CMK (cell line): ENCODE results near the gene GFPT1.

Source experiments
- DNase-seq: peaks from one replicate; pipeline ENCODE4 v3.0.0-alpha.2; 2010; ENCODE audit warnings: low read depth

GFPT1 gene

GRCh38 chr2:69291004-69291650 lies 95.9 kb downstream of the GFPT1 start:
- no peak for DNase-seq

- DNase-seq = no peak
Measured at GRCh38 chr2:69288429-69288828, 98.6 kb downstream of the GFPT1 start.

- no peak for DNase-seq
Measured at GRCh38 chr2:69287544-69287943, 99.5 kb downstream of the GFPT1 start.

GRCh38 chr2:69285379-69285894 lies 101.6 kb downstream of the GFPT1 start:
- DNase-seq = no peak

- DNase-seq = no peak
Measured at GRCh38 chr2:69280796-69281412, 106.1 kb downstream of the GFPT1 start.

- no peak for DNase-seq
Measured at GRCh38 chr2:69279931-69280681, 106.9 kb downstream of the GFPT1 start.

GRCh38 chr2:69279211-69279610 lies 107.8 kb downstream of the GFPT1 start:
- no peak for DNase-seq

- DNase-seq = no peak
Measured at GRCh38 chr2:69278366-69278765, 108.7 kb downstream of the GFPT1 start.

GRCh38 chr2:69275490-69275889 lies 111.5 kb downstream of the GFPT1 start:
- DNase-seq = no peak

GRCh38 chr2:69272803-69273471 lies 114.1 kb downstream of the GFPT1 start:
- no peak for DNase-seq

- DNase-seq = no peak
Measured at GRCh38 chr2:69271831-69272257, 115.2 kb downstream of the GFPT1 start.
